Fibroblast of skin of left biceps (primary cell): Measurements from ENCODE around the gene OSBPL2.

ENCODE experiments used
- DNase-seq, 2 experiments: peaks; one replicate each; pipeline ENCODE4 v3.0.0-alpha.2; 2013; ENCODE audit warnings: low read depth in 2 of 2

Gene OSBPL2

GRCh38 chr20:62313021-62313420 lies 74.7 kb downstream of the OSBPL2 start:
- DNase-seq = no peak

- no peak for DNase-seq
Observed at GRCh38 chr20:62313460-62314338, 75.4 kb downstream of the OSBPL2 start.

GRCh38 chr20:62314339-62314638 lies 76.0 kb downstream of the OSBPL2 start:
- no peak for DNase-seq

GRCh38 chr20:62314711-62315302 lies 76.5 kb downstream of the OSBPL2 start:
- DNase-seq = no peak

- DNase-seq = no peak
Observed at GRCh38 chr20:62315773-62316172, 77.5 kb downstream of the OSBPL2 start.

- DNase-seq = no peak
Observed at GRCh38 chr20:62316331-62317166, 78.2 kb downstream of the OSBPL2 start.

DNA sequence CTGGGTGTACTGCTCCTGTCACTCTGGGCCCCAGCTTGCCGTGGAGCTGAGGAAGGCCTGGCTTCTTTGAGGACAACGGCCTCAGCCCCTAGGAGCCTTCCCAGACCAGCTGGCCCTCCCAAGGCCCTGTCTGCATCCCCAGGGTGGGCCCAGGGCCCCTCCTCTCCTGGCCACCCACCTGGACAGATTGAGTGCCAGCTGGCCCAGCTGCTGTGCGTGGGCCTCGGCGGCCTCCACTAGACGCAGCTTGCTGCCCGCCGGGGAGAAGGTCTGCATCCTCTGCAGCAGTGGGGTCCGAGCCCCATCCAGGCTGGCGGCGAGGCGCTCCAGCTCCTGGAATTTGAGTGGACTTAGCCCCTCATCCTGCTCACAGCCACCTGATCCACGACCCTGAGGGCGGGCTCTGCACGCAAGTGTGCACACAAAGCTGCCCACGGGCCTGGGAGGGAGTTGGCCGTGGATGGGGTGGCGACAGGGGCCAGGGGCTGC lies 78.9 kb downstream of the OSBPL2 start:
- DNase-seq = no peak

- no peak for DNase-seq
Observed at GRCh38 chr20:62318400-62319345, 80.4 kb downstream of the OSBPL2 start.

GRCh38 chr20:62319346-62319909 lies 81.1 kb downstream of the OSBPL2 start:
- no peak for DNase-seq

GRCh38 chr20:62320581-62321354 lies 82.4 kb downstream of the OSBPL2 start:
- DNase-seq = no peak

GRCh38 chr20:62321521-62321948 lies 83.2 kb downstream of the OSBPL2 start:
- no peak for DNase-seq

- no peak for DNase-seq
Observed at GRCh38 chr20:62321975-62322374, 83.7 kb downstream of the OSBPL2 start.

GRCh38 chr20:62322492-62323041 lies 84.2 kb downstream of the OSBPL2 start:
- no peak for DNase-seq

DNA sequence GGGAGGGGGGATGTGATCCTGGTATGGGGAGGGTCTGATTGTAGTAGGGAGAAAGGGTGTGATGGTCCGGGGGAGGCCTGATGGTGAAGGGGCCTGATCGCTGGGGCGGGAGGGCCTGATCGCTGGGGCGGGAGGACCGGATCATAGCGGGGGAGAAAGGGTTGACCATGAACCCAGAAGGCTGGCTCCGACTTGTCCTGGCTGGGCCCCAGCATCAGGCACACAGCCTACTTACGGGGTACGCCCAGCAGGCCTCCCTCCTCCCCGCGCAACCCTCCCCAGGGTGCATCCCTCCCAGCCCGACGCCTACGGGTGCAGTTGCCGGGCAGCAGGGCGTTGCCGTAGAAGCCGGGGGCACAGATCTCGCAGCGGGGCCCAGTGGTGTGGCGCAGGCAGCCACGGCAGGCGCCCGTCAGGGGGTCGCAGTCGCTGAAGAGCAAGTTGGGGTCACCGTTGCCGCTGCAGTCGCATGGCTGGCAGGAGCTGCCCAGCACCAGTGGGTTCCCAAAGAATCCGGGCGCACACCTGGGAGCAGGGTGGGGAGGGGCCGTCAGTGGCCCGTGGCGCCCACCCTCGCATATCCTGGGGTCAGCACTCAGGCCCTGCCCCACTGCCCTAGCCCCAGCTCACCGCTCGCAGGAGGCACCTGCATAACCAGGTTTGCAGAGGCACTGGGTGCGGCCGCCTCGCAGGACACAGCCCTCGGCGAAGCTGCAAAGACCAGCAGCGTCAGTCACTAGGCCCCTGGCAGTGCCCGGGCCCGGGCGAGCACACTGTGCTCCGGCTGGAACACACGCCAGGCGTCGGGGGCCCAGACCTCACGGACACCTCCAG lies 85.0 kb downstream of the OSBPL2 start:
- DNase-seq = no peak

DNA sequence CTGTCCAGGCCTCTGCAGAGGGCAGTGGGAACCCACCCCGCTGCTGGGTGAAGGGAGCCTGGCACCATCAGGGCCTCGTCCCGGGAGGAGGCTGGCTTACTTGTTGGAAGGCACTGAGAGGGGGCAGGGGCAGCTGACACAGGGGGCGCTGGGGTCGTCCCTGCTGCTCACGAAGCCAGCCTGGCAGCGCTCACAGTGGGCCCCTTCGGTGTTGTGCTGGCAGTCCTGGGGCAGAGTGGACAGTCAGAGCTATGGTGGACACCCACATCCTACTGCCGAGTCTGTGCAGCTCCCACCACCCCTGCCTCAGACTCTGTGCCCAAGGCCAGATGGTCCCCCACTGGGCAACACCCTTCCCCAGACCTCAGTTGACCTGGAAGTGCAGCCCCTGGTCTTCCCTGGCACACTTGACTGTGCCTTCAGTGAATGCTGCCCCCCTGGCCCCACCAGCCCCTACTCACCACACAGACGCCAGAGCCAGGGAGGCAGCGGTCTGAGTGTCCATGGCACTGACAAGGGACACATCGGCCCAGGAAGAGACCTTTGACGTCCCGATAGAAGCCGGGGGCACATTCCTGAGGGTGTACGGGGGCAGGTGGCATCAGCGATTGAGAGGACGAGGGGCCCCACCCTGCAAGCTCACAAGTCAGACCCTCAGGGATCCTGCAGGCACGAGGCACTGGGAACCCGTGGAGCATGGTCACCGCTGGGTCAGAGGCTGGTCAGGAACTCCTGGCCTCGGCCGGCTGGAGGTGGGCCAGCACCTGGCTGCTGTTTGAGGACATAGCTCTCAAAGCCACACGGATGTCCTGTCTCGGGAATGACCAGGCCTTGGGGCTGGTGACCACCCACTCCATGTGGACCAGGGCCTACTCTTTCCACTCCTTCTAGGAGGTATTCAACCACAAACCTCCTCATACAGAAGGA lies 85.9 kb downstream of the OSBPL2 start:
- no peak for DNase-seq

DNA sequence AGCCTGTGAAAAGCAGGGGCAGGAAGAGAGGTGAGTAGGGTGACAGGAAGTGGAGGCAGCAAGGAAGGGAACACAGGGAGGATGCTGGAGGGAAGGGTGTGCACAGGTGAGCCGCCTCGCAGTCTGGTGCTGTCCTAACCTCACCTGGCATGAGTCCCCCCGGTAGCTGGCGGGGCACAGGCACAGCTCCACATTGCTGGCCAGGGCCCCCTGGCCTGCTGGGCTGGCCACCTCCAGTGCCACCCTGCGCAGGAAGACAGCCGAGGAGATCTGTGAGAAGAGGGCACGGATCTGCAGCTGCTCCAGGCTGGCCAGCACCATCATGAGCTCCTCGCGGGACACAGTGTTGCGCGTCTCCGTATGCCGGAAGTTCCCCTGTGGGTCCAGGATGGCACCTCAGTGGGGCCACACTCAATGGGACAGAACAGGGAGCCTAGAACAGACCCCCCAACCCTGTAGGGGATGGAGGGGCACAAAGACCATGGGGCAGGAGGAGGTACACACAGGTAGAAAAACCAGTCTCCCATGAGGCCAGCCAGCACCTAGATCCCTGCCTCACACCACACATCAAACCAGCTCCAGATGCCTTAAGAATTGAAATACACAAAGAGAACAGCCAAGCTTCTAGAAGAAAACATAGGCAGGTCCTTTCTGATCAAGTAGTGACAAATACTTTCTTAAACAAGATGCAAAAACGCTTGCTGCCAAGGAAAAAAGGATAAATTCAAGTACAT lies 87.0 kb downstream of the OSBPL2 start:
- DNase-seq = no peak

DNA sequence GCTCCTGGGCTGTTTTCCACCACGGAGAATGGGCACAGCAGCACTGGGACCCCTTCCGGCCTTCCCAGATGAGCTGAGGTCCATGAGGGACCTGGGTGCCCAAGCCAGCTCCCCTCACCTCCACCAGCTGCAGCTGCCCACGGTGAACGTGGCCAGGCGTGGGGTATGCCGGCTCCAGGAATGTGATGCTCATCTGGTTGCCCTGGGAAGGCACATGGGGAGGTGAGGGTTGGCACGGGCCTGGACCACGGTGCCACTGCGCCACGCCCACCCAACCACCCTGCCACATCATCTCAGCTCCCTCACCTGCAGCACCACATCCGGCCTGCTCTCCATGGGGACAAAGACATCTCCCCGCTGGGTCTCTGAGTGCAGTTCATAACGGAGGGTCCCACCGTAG lies 88.2 kb downstream of the OSBPL2 start:
- DNase-seq = no peak
